Measurements from ENCODE around the gene CDK14.
"Not testable (repeated sequence)": the region's sequence is repeated elsewhere in the genome, so short reads cannot be mapped to it uniquely, and the experiment has no call there.

Gene CDK14

GRCh38 chr7:90768301-90768700 lies 172.2 kb downstream of the CDK14 start:
- TF ChIP-seq CTCF (IDR thresholded peaks at IDR 0.05; ENCODE audit: control extremely low read depth, extremely low read depth, low read depth, missing control alignments) = no peak
- no peak for DNase-seq (ENCODE audit: extremely low spot score)
- ChIA-PET CTCF (interaction anchor here (1.0 to 1.8 kb wide), 5 partner anchors 9 to 60 kb away, joined by 3 to 8 read pairs (median 4); no protein-coding TSS in a partner anchor), POLR2A (no interaction called here)

- CTCF ChIA-PET = interaction anchor here (1.0 to 1.8 kb wide), 6 partner anchors 10 to 60 kb away, joined by 3 to 8 read pairs (median 4); no protein-coding TSS in a partner anchor
- TF ChIP-seq CTCF (IDR thresholded peaks at IDR 0.05; ENCODE audit: control extremely low read depth, extremely low read depth, low read depth, missing control alignments) = no peak
- POLR2A ChIA-PET = no interaction called here
- no peak for DNase-seq (ENCODE audit: extremely low spot score)
Observed at GRCh38 chr7:90769036-90769435, 172.9 kb downstream of the CDK14 start.

GRCh38 chr7:90769566-90769965 lies 173.4 kb downstream of the CDK14 start:
- CTCF ChIA-PET = interaction anchor here (0.9 to 1.8 kb wide), 7 partner anchors 10 to 61 kb away, joined by 3 to 8 read pairs (median 3); no protein-coding TSS in a partner anchor
- POLR2A ChIA-PET; DNase-seq (ENCODE audit: extremely low spot score): not testable (repeated sequence)

GRCh38 chr7:90771281-90771680 lies 175.2 kb downstream of the CDK14 start:
- POLR2A ChIA-PET = no interaction called here
- no peak for DNase-seq (ENCODE audit: extremely low spot score)
- TF ChIP-seq CTCF (IDR thresholded peaks at IDR 0.05; ENCODE audit: control extremely low read depth, extremely low read depth, low read depth, missing control alignments) = no peak
- CTCF ChIA-PET = interaction anchor here (0.7 kb wide), 1 partner anchor 9 kb away, joined by 3 read pairs; no protein-coding TSS in a partner anchor

GRCh38 chr7:90772410-90772809 lies 176.3 kb downstream of the CDK14 start:
- POLR2A ChIA-PET = no interaction called here
- DNase-seq (ENCODE audit: extremely low spot score) = no peak
- no peak for TF ChIP-seq CTCF (IDR thresholded peaks at IDR 0.05; ENCODE audit: control extremely low read depth, extremely low read depth, low read depth, missing control alignments)
- CTCF ChIA-PET = no interaction called here

- DNase-seq (ENCODE audit: extremely low spot score) = no peak
- no peak for TF ChIP-seq CTCF (IDR thresholded peaks at IDR 0.05; ENCODE audit: control extremely low read depth, extremely low read depth, low read depth, missing control alignments)
- POLR2A ChIA-PET = interaction anchor here (0.6 kb wide), 1 partner anchor 34 kb away, joined by 3 read pairs; no protein-coding TSS in a partner anchor
- CTCF ChIA-PET = interaction anchor here (1.1 to 2.5 kb wide), 2 partner anchors 13 to 65 kb away, joined by 4 to 9 read pairs; no protein-coding TSS in a partner anchor
Observed at GRCh38 chr7:90773269-90773668, 177.1 kb downstream of the CDK14 start.

GRCh38 chr7:90774706-90775105 lies 178.6 kb downstream of the CDK14 start:
- CTCF ChIA-PET = interaction anchor here (1.7 to 2.5 kb wide), 2 partner anchors 9 to 15 kb away, joined by 3 to 9 read pairs; no protein-coding TSS in a partner anchor
- POLR2A ChIA-PET = no interaction called here
- no peak for TF ChIP-seq CTCF (IDR thresholded peaks at IDR 0.05; ENCODE audit: control extremely low read depth, extremely low read depth, low read depth, missing control alignments)
- no peak for DNase-seq (ENCODE audit: extremely low spot score)

All from GM10248 (cell line).